HepG2 (cell line): ENCODE measurements around the gene GDI1. TPM values are rescaled to one million over a fixed set of nuclear protein-coding genes. Genes with fewer than 3 reads are reported as not detected.

Experiments used
- CC2D1A ChIP-seq: sonication (generic); formaldehyde crosslinking; IDR thresholded peaks from 2 replicates; pipeline ENCODE4 v1.8.1; 2023; ENCODE audit warnings: mild to moderate bottlenecking, missing genetic modification reagents
- NFIB ChIP-seq: sonication (generic); formaldehyde crosslinking; IDR thresholded peaks from 2 replicates; pipeline ENCODE4 v1.9.0; 2021; ENCODE audit warnings: missing genetic modification reagents, mild to moderate bottlenecking, borderline replicate concordance
- NFRKB ChIP-seq: fragments of 450-650 bp; IDR thresholded peaks from 2 replicates; pipeline ENCODE4 v1.6.1; 2017
- PBX2 ChIP-seq: IDR thresholded peaks from 2 replicates; pipeline ENCODE4 v1.6.1; 2016; ENCODE audit warnings: control low read depth
- SMAD3 ChIP-seq: sonication (generic); formaldehyde crosslinking; IDR thresholded peaks from 2 replicates; pipeline ENCODE4 v1.4.0; 2020; ENCODE audit warnings: missing genetic modification reagents
- TCF12 ChIP-seq, 2 experiments: fragments of 450-650 bp in 1 of 2; sonication (generic) in 1 of 2; formaldehyde crosslinking in 1 of 2; IDR thresholded peaks; 2 replicates each; pipeline versions ENCODE4 v1.6.1 to v1.8.0; 2017 to 2022; ENCODE audit warnings: antibody characterized with exemption in 1 of 2, mild to moderate bottlenecking in 1 of 2, missing genetic modification reagents in 1 of 2, moderate library complexity in 1 of 2
- THAP9 ChIP-seq: sonication (generic); formaldehyde crosslinking; IDR thresholded peaks from 2 replicates; pipeline ENCODE4; 2020; ENCODE audit warnings: missing genetic modification reagents, mild to moderate bottlenecking, borderline replicate concordance
- ZBTB2 ChIP-seq: sonication (generic); formaldehyde crosslinking; IDR thresholded peaks from 2 replicates; pipeline ENCODE4 v1.8.0; 2022; ENCODE audit warnings: low read depth, missing genetic modification reagents
- ZBTB39 ChIP-seq: sonication (generic); formaldehyde crosslinking; IDR thresholded peaks from 2 replicates; pipeline ENCODE4 v1.5.0; 2020; ENCODE audit warnings: missing genetic modification reagents
- ZBTB4 ChIP-seq: sonication (generic); formaldehyde crosslinking; IDR thresholded peaks from 2 replicates; pipeline ENCODE4 v1.4.0; 2020; ENCODE audit warnings: missing genetic modification reagents, mild to moderate bottlenecking, borderline replicate concordance
- ZNF382 ChIP-seq: sonication (generic); formaldehyde crosslinking; IDR thresholded peaks from 2 replicates; pipeline ENCODE4 v1.5.0; 2020; ENCODE audit warnings: missing genetic modification reagents, mild to moderate bottlenecking, borderline replicate concordance
- ZNF510 ChIP-seq: sonication (generic); formaldehyde crosslinking; IDR thresholded peaks from 2 replicates; pipeline ENCODE4 v1.4.0; 2020; ENCODE audit warnings: low read depth, mild to moderate bottlenecking, missing genetic modification reagents
- ZNF678 ChIP-seq: sonication (generic); formaldehyde crosslinking; IDR thresholded peaks from 2 replicates; pipeline ENCODE4 v1.4.0; 2020; ENCODE audit warnings: mild to moderate bottlenecking, missing genetic modification reagents
- ZNF7 ChIP-seq: IDR thresholded peaks from 2 replicates; pipeline ENCODE4 v1.6.1; 2016; ENCODE audit warnings: missing biosample characterization, missing genetic modification reagents
- ZSCAN22 ChIP-seq: sonication (generic); formaldehyde crosslinking; IDR thresholded peaks from 2 replicates; pipeline ENCODE4 v1.4.0; 2020; ENCODE audit warnings: mild to moderate bottlenecking, missing genetic modification reagents
- polyA plus RNA-seq, 8 experiments: library from polyadenylated mRNA; depleted of rRNA in 3 of 8; stranded (reverse) in 7 of 8; unstranded in 1 of 8; fragments of >200 nt; fragmentation: Illumina TruSeq in 4 of 8; extraction: Trizol in 4 of 8; gene quantifications; 2 replicates each; pipeline versions ENCODE4 v1.2.1 to v1.2.3, GENCODE V29; 2011 to 2016; ENCODE audit warnings: low read depth in 4 of 8, missing spikeins in 1 of 8, mixed read lengths in 1 of 8; ENCODE audit not compliant: insufficient read depth in 1 of 8
- total RNA-seq, 5 experiments: library from RNA; depleted of rRNA; stranded (reverse); fragments of >200 nt; fragmentation: Illumina TruSeq; extraction: Trizol; gene quantifications; 2 replicates each; pipeline ENCODE4 v1.2.3, GENCODE V29; 2016; ENCODE audit warnings: low read depth in 1 of 5

The GDI1 gene
- total and polyA plus RNA-seq, 2 of the 13 experiments (the other 11 are each of a cell fraction or from before 2014, with no cell fraction given): 17.4 to 105 TPM

- TF ChIP-seq ZNF678 (no peak), ZBTB2 (CRISPR knock-in tag) (0 out of 2 replicates have a peak, but pooled peaks have one; percentile 29), ZSCAN22 (CRISPR knock-in tag) (peak; percentile 28; the same call in 1 of the 2 replicates), ZNF7 (CRISPR knock-in tag) (no peak), NFIB (CRISPR knock-in tag) (no peak), ZBTB4 (no peak), PBX2 (CRISPR knock-in tag) (no peak), CC2D1A (CRISPR knock-in tag) (no peak), ZNF510 (CRISPR knock-in tag) (no peak), SMAD3 (no peak), TCF12 (IDR thresholded peaks at IDR 0.05) (no peak), TCF12 (CRISPR knock-in tag; IDR thresholded peaks at IDR 0.05) (0 out of 2 replicates have a peak, but pooled peaks have one; percentile 35), NFRKB (no peak), THAP9 (CRISPR knock-in tag) (no peak), ZBTB39 (CRISPR knock-in tag) (no peak), ZNF382 (CRISPR knock-in tag) (no peak)
- TF ChIP-seq, all 625 proteins: peak for 24
Observed at GRCh38 chrX:154436983-154437752, at the start of gene GDI1 (continued).
